Activated CD4-positive, alpha-beta T cell treated with anti-CD3 and anti-CD28 coated beads, Interleukin-2, amount 50 U/mL, for 48 hours (primary cell): ENCODE measurements around the gene RHCE.
A peak's percentile ranks its signal among the peaks of the same experiment; 100 is the strongest.
"Not testable (repeated sequence)": the region's sequence is repeated elsewhere in the genome, so short reads cannot be mapped to it uniquely, and the experiment has no call there.

Experiments
- DNase-seq, 2 experiments: peaks; one replicate each; pipeline ENCODE4 v3.0.0-alpha.2; 2020

Gene RHCE

GRCh38 chr1:25338986-25339385, 81.6 kb downstream of the RHCE start:
- DNase-seq: no peak

GRCh38 chr1:25338188-25338981, 82.2 kb downstream of the RHCE start, which contains the start of gene TMEM50A:
Gene TMEM50A (plus strand): TSS chr1:25338334. CDS start chr1:25340487, 2,153 bp downstream.
- DNase-seq: peak; percentile 91 to 92

GRCh38 chr1:25337483-25338187, 83.0 kb downstream of the RHCE start:
- peak; percentile 26 to 36 for DNase-seq

- DNase-seq: peak; percentile 23 to 24
Measured at GRCh38 chr1:25336922-25337354, 83.7 kb downstream of the RHCE start.

GRCh38 chr1:25329950-25330349, 90.7 kb downstream of the RHCE start:
- not testable (repeated sequence) for DNase-seq

GRCh38 chr1:25329336-25329735, 91.3 kb downstream of the RHCE start:
- DNase-seq: not testable (repeated sequence)

- not testable (repeated sequence) for DNase-seq
Measured at GRCh38 chr1:25328791-25329185, 91.8 kb downstream of the RHCE start.

- not testable (repeated sequence) for DNase-seq
Measured at GRCh38 chr1:25327864-25328790, 92.5 kb downstream of the RHCE start.

GRCh38 chr1:25324407-25324806, 96.2 kb downstream of the RHCE start:
- not testable (repeated sequence) for DNase-seq

- not testable (repeated sequence) for DNase-seq
Measured at GRCh38 chr1:25322127-25322526, 98.5 kb downstream of the RHCE start.

GRCh38 chr1:25320314-25320938, 100.2 kb downstream of the RHCE start:
- not testable (repeated sequence) for DNase-seq

- DNase-seq: not testable (repeated sequence)
Measured at GRCh38 chr1:25312806-25313470, 107.7 kb downstream of the RHCE start.
